ENCODE results near the gene FRRS1.

The FRRS1 gene

DNA sequence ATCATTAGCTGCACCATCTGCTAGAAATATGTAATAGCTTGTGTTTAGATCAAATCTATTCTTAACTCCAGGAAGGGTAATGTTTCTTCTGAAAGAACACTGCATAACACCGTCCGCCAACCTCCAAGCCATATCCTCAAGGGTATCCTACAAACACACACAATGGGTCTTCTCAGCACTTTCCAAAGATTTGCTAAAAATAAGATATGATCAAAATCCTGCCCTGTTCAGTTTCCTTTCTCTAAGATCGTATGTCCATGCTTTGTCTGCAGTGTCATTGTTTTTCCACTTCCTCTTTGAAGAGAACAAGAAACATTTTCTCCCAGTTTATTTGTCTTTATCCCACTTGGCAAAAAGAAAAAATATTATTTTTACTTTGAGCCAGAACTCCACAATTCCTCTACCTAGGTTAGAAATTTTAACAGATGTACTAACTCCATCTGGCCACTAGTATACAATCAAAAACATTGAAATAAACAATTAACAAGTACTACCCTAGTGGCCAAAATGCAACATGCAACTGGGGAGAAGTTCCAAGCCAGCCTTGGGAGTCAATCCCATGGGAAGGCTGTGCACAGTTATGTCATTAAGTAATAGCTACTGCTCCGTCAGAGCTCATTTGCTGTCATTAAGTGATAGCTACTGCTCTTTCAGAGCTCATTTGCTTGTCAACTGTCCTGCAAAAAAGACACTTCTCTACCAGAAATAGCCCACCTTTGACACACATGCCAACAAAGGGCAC, 37.8 kb downstream of the FRRS1 start:
- ATAC-seq (ENCODE audit: insufficient read depth, low read depth) (no peak), DNase-seq (no peak)
- H3K79me2 ChIP-seq (ENCODE audit: insufficient read depth, low read length): no peaks in the 10 kb centered on the region
- no peaks in the 10 kb centered on the region for H3K27me3 ChIP-seq (ENCODE audit: insufficient read depth, low read length, poor library complexity)
- TF ChIP-seq EZH2 (IDR thresholded peaks at IDR 0.05; ENCODE audit: borderline replicate concordance, low read depth, low read length, severe bottlenecking): no peak
- peak; percentile 41 for TF ChIP-seq CTCF (IDR thresholded peaks at IDR 0.05; ENCODE audit: borderline replicate concordance, extremely low read depth, low read length, poor library complexity, severe bottlenecking)
- H3K4me2 ChIP-seq (ENCODE audit: insufficient read depth, low read length): no peak overlapping the region
- no peaks in the 10 kb centered on the region for H3K9me3 ChIP-seq (ENCODE audit: insufficient read depth, low read length, severe bottlenecking)
- no peaks in the 10 kb centered on the region for H3K4me1 ChIP-seq (ENCODE audit: insufficient read depth, low read length)
- no peak overlapping the region for H3K27ac ChIP-seq (ENCODE audit: low read length)
- H2AFZ ChIP-seq (ENCODE audit: low read depth, low read length): no peak overlapping the region
- no peak overlapping the region for H3K4me3 ChIP-seq (ENCODE audit: low read depth in 1 of 2, low read length in 2 of 2)
- H3K9ac ChIP-seq (ENCODE audit: low read depth, low read length): no peak overlapping the region
- H3K36me3 ChIP-seq (ENCODE audit: insufficient read depth, low read length): 0 out of 2 replicates have a peak, but pooled peaks cover 8% of the 10 kb centered on the region
- H4K20me1 ChIP-seq (ENCODE audit: insufficient read depth, low read length): no peaks in the 10 kb centered on the region

- H3K36me3 ChIP-seq (ENCODE audit: insufficient read depth, low read length): 0 out of 2 replicates have a peak, but pooled peaks cover 8% of the 10 kb centered on the region
- H2AFZ ChIP-seq (ENCODE audit: low read depth, low read length): no peak overlapping the region
- no peaks in the 10 kb centered on the region for H3K4me1 ChIP-seq (ENCODE audit: insufficient read depth, low read length)
- DNase-seq (no peak), ATAC-seq (ENCODE audit: insufficient read depth, low read depth) (no peak)
- no peak overlapping the region for H3K4me2 ChIP-seq (ENCODE audit: insufficient read depth, low read length)
- H3K9me3 ChIP-seq (ENCODE audit: insufficient read depth, low read length, severe bottlenecking): no peaks in the 10 kb centered on the region
- no peak overlapping the region for H3K4me3 ChIP-seq (ENCODE audit: low read depth in 1 of 2, low read length in 2 of 2)
- no peaks in the 10 kb centered on the region for H3K27me3 ChIP-seq (ENCODE audit: insufficient read depth, low read length, poor library complexity)
- no peak overlapping the region for H3K9ac ChIP-seq (ENCODE audit: low read depth, low read length)
- no peaks in the 10 kb centered on the region for H3K79me2 ChIP-seq (ENCODE audit: insufficient read depth, low read length)
- no peak for TF ChIP-seq EZH2 (IDR thresholded peaks at IDR 0.05; ENCODE audit: borderline replicate concordance, low read depth, low read length, severe bottlenecking)
- TF ChIP-seq CTCF (IDR thresholded peaks at IDR 0.05; ENCODE audit: borderline replicate concordance, extremely low read depth, low read length, poor library complexity, severe bottlenecking): no peak
- no peak overlapping the region for H3K27ac ChIP-seq (ENCODE audit: low read length)
- no peaks in the 10 kb centered on the region for H4K20me1 ChIP-seq (ENCODE audit: insufficient read depth, low read length)
Measured at GRCh38 chr1:99727575-99728185, 38.8 kb downstream of the FRRS1 start.

- Histone ChIP-seq H3K4me1 (ENCODE audit: insufficient read depth, low read length) (no peaks in the 10 kb centered on the region), H4K20me1 (ENCODE audit: insufficient read depth, low read length) (no peaks in the 10 kb centered on the region), H3K4me3 (ENCODE audit: low read depth in 1 of 2, low read length in 2 of 2) (no peak overlapping the region), H3K79me2 (ENCODE audit: insufficient read depth, low read length) (no peaks in the 10 kb centered on the region), H3K4me2 (ENCODE audit: insufficient read depth, low read length) (no peak overlapping the region), H3K27me3 (ENCODE audit: insufficient read depth, low read length, poor library complexity) (no peaks in the 10 kb centered on the region), H2AFZ (ENCODE audit: low read depth, low read length) (no peak overlapping the region), H3K36me3 (ENCODE audit: insufficient read depth, low read length) (0 out of 2 replicates have a peak, but pooled peaks cover 8% of the 10 kb centered on the region), H3K9me3 (ENCODE audit: insufficient read depth, low read length, severe bottlenecking) (no peaks in the 10 kb centered on the region), H3K9ac (ENCODE audit: low read depth, low read length) (no peak overlapping the region), H3K27ac (ENCODE audit: low read length) (no peak overlapping the region)
- TF ChIP-seq CTCF (IDR thresholded peaks at IDR 0.05; ENCODE audit: borderline replicate concordance, extremely low read depth, low read length, poor library complexity, severe bottlenecking): no peak
- TF ChIP-seq EZH2 (IDR thresholded peaks at IDR 0.05; ENCODE audit: borderline replicate concordance, low read depth, low read length, severe bottlenecking): no peak
- DNase-seq: no peak
- ATAC-seq (ENCODE audit: insufficient read depth, low read depth): no peak
Measured at GRCh38 chr1:99726818-99727217, 39.6 kb downstream of the FRRS1 start.

All from DND-41 (cell line).